GM12875 (cell line): ENCODE measurements around the gene DAGLA.
A peak's percentile ranks its signal among the peaks of the same experiment; 100 is the strongest.

Source experiments
- H3K4me3 ChIP-seq: one replicate; pipeline ENCODE4 v1.5.1; 2011; ENCODE audit warnings: low read depth, low read length, control low read depth
- CTCF ChIP-seq: IDR thresholded peaks from 2 replicates; pipeline ENCODE4 v1.5.1; 2011; ENCODE audit warnings: low read depth, mild to moderate bottlenecking, control low read depth, inconsistent platforms, low read length, moderate library complexity, borderline replicate concordance; ENCODE audit not compliant: insufficient read depth

Gene DAGLA

GRCh38 chr11:61765550-61766253 is 85.5 kb downstream of the DAGLA start:
- no peak for TF ChIP-seq CTCF
- no peak overlapping the region for H3K4me3 ChIP-seq

- TF ChIP-seq CTCF = no peak
- no peak overlapping the region for H3K4me3 ChIP-seq
Measured at GRCh38 chr11:61766353-61766841, 86.2 kb downstream of the DAGLA start.

GRCh38 chr11:61768376-61769076 is 88.3 kb downstream of the DAGLA start:
- H3K4me3 ChIP-seq = no peak overlapping the region
- TF ChIP-seq CTCF = no peak

GRCh38 chr11:61769169-61769920 is 89.2 kb downstream of the DAGLA start:
- H3K4me3 ChIP-seq = no peak overlapping the region
- 0 out of 2 replicates have a peak, but pooled peaks have one; percentile 13 for TF ChIP-seq CTCF

- no peak for TF ChIP-seq CTCF
- H3K4me3 ChIP-seq = no peak overlapping the region
Measured at GRCh38 chr11:61769946-61770683, 89.9 kb downstream of the DAGLA start.

GRCh38 chr11:61771195-61771894 is 91.2 kb downstream of the DAGLA start:
- TF ChIP-seq CTCF = no peak
- no peak overlapping the region for H3K4me3 ChIP-seq
